Left lung (tissue), 10 donors: Measurements from ENCODE around the gene USP48. TPM values are rescaled to one million over a fixed set of nuclear protein-coding genes. Genes with fewer than 3 reads are reported as not detected.

ENCODE experiments used
- ATAC-seq: fragments of 200-7000 bp; cut with Tn5 transposase; one replicate; pipeline ENCODE4 v1.9.1; 2020; ENCODE audit warnings: moderate library complexity
- DNase-seq, 4 donors: peaks; one replicate each; pipeline ENCODE4 v3.0.0-alpha.2; 2013 to 2020
- H3K27ac ChIP-seq, 2 donors: fragments of 200-600 bp; sonication (generic) in 1 of 2; one replicate each; pipeline versions ENCODE4 v1.5.0 to v1.8.0; 2020 to 2021
- H3K27me3 ChIP-seq, 2 donors: fragments of 200-600 bp; sonication (generic) in 1 of 2; one replicate each; pipeline versions ENCODE4 v1.5.0 to v1.8.0; 2020 to 2021
- H3K36me3 ChIP-seq, 2 donors: fragments of 200-600 bp; sonication (generic) in 1 of 2; one replicate each; pipeline versions ENCODE4 v1.5.0 to v1.8.0; 2020 to 2021
- H3K4me1 ChIP-seq, 2 donors: fragments of 200-600 bp; one replicate each; pipeline ENCODE4 v1.8.0; 2021
- H3K4me3 ChIP-seq, 2 donors: fragments of 200-600 bp; sonication (generic) in 1 of 2; one replicate each; pipeline versions ENCODE4 v1.5.0 to v1.8.0; 2020 to 2021; ENCODE audit warnings: mild to moderate bottlenecking in 1 of 2
- H3K9me3 ChIP-seq, 2 donors: fragments of 200-600 bp; sonication (generic) in 1 of 2; one replicate each; pipeline versions ENCODE4 v1.5.0 to v1.8.0; 2020 to 2021
- intact Hi-C, 2 donors: fragments of 100-400 bp; cut with DNase I; formaldehyde crosslinking; loops; one replicate each; pipeline versions ENCODE4 v1.11.2 to v1.14.2; 2022
- polyA plus RNA-seq, 6 donors: library from polyadenylated mRNA; unstranded; fragments of 120-200 nt; gene quantifications; one replicate each; pipeline ENCODE4 v1.2.1, GENCODE V29; 2013; ENCODE audit not compliant: insufficient read length in 6 of 6
- total RNA-seq, 2 donors: library from RNA; stranded (reverse); fragmentation: NEBNext Ultra II Directional; extraction: Animal tissue kit (Norgen Biotek cat#: 25700); gene quantifications; one replicate each; pipeline ENCODE4 v1.2.1, GENCODE V29; 2021
- TF ChIP-seq, protein P1 (sequence below), 2 donors: fragments of 200-600 bp; sonication (generic) in 1 of 2; IDR thresholded peaks; one replicate each; pipeline versions ENCODE4 v1.5.0 to v1.8.0; 2021; ENCODE audit warnings: antibody characterized with exemption in 2 of 2
- donor health status: DM: no; HTN: yes; CAD: no.
- donor health status: DM: no; HTN: no; CAD: no.

Gene USP48
- total and polyA plus RNA-seq, 8 donors = 57.9 to 95.6 (median 80.9) TPM

DNA sequence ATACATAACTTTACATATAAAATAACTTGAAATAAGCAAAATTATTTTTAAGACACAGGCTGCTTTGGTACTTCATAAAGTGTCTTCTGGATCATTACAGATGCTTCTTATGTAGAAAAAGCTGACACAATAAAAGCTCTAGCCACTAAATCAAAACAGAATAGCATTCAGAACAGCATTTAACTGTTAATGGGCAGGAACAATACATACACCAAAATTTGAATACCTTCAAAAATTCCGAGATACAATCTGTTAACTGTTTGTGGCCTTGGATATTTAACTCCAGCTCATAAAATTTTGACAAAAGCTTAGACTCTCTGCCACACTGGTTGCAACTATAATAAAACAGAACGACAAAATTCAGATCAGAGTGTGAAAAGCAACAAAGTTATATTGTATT, 31.7 kb downstream of the USP48 start:
- no peak for DNase-seq
- intact Hi-C loops = no loop called here
- no peak overlapping the region for H3K4me3 ChIP-seq
- TF ChIP-seq, protein P1, sequence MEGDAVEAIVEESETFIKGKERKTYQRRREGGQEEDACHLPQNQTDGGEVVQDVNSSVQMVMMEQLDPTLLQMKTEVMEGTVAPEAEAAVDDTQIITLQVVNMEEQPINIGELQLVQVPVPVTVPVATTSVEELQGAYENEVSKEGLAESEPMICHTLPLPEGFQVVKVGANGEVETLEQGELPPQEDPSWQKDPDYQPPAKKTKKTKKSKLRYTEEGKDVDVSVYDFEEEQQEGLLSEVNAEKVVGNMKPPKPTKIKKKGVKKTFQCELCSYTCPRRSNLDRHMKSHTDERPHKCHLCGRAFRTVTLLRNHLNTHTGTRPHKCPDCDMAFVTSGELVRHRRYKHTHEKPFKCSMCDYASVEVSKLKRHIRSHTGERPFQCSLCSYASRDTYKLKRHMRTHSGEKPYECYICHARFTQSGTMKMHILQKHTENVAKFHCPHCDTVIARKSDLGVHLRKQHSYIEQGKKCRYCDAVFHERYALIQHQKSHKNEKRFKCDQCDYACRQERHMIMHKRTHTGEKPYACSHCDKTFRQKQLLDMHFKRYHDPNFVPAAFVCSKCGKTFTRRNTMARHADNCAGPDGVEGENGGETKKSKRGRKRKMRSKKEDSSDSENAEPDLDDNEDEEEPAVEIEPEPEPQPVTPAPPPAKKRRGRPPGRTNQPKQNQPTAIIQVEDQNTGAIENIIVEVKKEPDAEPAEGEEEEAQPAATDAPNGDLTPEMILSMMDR (IDR thresholded peaks at IDR 0.05) = no peak
- no peaks in the 10 kb centered on the region for H3K27me3 ChIP-seq
- ATAC-seq = no peak
- no peaks in the 10 kb centered on the region for H3K9me3 ChIP-seq
- H3K36me3 ChIP-seq = peaks cover 0 to 98% of the 10 kb centered on the region in 2 donors
- H3K27ac ChIP-seq = no peak overlapping the region
- H3K4me1 ChIP-seq = peaks cover 0 to under 1% of the 10 kb centered on the region in 2 donors

DNA sequence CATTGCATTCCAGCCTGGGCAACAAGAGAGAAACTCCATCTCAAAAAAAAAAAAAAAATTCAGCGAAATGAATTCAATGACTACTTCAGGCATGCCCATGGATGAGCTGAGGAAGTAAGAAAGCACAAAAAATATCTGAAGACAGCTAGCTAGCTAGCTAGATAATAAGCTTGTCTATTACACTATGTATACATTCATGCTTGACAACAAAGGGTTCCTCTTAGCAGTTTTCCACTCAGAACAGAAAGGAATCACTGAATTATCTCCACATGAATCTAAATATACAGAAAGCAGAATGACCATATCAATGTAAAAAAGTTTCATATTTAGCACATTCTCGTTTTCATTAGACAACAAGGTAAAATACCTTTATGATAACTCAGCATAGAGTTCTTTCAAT, 32.1 kb downstream of the USP48 start:
- intact Hi-C loops = no loop called here
- DNase-seq = no peak
- TF ChIP-seq, protein P1 (IDR thresholded peaks at IDR 0.05) = no peak
- H3K9me3 ChIP-seq = no peaks in the 10 kb centered on the region
- ATAC-seq = no peak
- H3K4me1 ChIP-seq = no peaks in the 10 kb centered on the region
- H3K36me3 ChIP-seq = peaks cover 0 to 97% of the 10 kb centered on the region in 2 donors
- H3K4me3 ChIP-seq = no peak overlapping the region
- H3K27ac ChIP-seq = no peak overlapping the region
- H3K27me3 ChIP-seq = no peaks in the 10 kb centered on the region

DNA sequence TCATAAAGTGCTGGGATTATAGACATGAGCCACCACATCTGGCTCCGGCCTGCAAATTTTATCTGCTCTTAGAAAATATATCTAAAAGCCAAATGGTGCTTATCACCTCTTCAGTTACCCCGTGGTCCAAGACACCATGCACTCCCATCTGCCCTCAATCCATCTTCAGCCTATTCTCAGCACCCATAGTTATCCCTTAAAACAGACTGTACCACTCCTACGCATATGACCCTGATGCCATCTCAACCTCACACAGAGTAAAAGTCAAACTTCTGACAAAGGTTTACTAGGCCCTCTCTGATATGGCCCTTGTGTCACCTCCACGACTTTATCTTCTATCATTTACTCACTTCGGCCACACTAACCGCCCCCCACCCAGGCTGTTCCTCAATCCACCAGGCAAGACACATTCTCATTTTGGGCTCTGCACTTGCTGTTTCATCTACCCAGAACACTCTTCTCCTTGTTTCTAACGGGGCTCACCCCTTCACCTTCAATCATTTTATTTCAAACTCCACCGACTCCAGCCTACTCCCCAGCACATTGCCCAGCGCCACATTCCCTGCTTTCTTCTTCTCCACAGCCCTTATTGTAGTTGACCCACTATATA, 33.0 kb downstream of the USP48 start:
- ATAC-seq = no peak
- intact Hi-C loops = no loop called here
- Histone ChIP-seq H3K27ac (no peak overlapping the region), H3K27me3 (no peaks in the 10 kb centered on the region), H3K9me3 (no peaks in the 10 kb centered on the region), H3K36me3 (peaks cover 0 to 92% of the 10 kb centered on the region in 2 donors), H3K4me3 (no peak overlapping the region), H3K4me1 (no peaks in the 10 kb centered on the region)
- no peak for DNase-seq
- TF ChIP-seq, protein P1 (IDR thresholded peaks at IDR 0.05) = no peak

DNA sequence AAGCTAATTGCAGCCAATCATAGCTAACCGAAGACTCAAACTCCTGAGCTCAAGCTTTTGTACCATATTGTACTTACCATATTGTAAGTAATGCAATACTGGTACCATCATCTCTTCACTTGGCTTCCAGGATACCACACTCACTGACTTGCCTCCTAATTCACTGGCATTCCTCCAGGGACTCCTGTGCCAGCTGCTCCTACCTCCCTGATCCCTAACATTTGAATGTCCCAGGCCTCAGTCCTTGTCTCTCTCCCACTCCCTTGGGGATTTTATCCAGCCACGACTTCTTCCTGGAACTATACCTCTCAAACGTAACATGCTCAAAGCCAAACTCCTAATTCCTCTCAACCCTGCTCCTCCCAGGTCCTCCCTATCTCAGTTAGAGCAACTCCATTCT, 33.8 kb downstream of the USP48 start:
- H3K36me3 ChIP-seq = peaks cover 0 to 92% of the 10 kb centered on the region in 2 donors
- H3K9me3 ChIP-seq = no peaks in the 10 kb centered on the region
- H3K4me1 ChIP-seq = no peaks in the 10 kb centered on the region
- intact Hi-C loops = no loop called here
- ATAC-seq = no peak
- H3K27me3 ChIP-seq = no peaks in the 10 kb centered on the region
- H3K4me3 ChIP-seq = no peak overlapping the region
- H3K27ac ChIP-seq = no peak overlapping the region
- DNase-seq = no peak
- TF ChIP-seq, protein P1 (IDR thresholded peaks at IDR 0.05) = no peak

DNA sequence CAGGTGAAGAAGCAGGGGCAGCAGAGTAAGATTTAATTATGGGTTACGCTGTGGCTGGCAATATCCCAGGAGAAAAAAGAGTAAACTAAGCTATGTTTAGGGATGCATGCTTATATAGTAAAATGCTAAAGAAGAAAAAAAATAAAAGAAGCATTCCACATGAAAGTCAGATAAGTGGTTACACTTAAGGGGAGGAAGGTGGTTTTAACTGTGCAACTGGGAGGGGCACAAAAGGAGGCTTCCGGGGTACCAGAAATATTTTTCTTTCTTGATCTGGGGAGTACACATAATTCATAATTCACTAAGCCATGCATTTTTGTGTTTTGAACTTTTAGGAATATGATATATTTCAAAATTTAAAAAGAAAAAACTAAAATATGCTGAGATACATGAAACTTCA, 39.5 kb downstream of the USP48 start:
- ATAC-seq (no peak), DNase-seq (no peak)
- Histone ChIP-seq H3K27ac (no peak overlapping the region), H3K9me3 (no peaks in the 10 kb centered on the region), H3K4me1 (no peaks in the 10 kb centered on the region), H3K4me3 (no peak overlapping the region), H3K36me3 (peaks cover 0 to 85% of the 10 kb centered on the region in 2 donors), H3K27me3 (no peaks in the 10 kb centered on the region)
- intact Hi-C loops = no loop called here
- TF ChIP-seq, protein P1 (IDR thresholded peaks at IDR 0.05) = no peak
